NCI-H446 treated with DMSO at 0.1 percent for 48 hours (cell line): ENCODE results near the gene ANKRD34A.

Experiments used
- DNase-seq: peaks from one replicate; lab custom pipeline; 2025; lab: John Stamatoyannopoulos, UW

Gene ANKRD34A

DNA sequence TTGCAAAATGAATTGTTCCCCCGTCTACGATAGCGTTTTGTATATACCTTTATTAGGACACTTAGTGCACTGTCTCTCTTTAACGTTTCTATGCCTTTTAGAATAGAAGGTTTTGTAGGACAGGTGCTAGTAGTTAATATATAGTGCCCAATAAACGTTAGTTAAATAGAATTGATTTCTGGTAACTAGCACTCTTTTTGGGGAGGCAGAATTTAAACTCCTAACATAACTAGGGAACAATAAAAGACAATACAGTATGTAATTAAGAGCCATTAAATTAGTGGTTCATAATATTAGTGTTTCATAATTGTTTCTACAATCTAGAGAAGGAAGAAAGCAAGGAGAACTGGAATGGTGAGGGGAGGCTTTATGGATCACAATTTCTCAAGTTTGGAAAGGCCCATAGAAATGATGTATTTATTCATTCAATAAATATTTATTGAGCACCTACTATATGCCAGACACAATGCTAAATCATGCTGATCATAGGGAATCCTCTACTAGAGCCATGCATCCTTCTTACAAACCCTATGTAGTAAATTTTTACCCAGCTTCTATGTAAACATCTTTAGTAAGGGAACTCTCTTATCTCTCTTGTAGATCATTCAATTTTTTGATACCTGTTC lies 857 bp upstream of the ANKRD34A start:
- DNase-seq: no peak

DNA sequence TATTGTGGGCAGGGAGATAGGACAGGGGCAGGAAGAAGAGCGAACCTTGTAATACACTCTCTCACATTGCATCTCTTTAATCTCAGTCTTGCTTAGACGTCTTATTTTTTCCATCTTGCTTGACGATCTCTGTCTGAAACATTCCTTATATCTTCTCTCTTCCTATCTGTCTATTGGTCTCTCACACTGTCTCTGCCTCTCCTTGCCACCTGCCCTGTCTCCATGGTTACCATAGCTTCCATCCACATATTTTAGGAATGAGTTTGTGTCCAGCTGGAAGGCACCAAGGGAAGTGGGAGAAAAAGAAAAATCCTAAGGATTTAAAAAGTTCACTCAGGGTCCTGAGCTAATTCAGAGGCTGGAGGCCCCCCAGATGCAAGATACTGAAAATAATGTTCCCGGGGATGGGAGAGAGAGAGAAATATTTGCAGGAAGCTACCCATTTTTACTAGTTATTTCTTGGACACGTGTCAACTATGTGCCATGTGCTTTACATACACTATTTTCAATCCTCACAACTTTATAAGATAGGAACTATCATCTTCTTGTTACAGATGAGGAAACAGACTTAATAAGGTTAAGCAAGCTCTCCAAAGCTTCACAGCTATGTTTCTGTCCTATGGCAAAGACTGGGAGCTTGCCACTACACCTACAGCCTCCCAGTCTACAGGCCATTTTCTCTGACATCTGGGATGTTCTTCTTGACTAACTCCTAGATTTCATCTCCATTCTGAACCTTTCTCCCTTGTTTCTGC lies 933 bp downstream of the ANKRD34A start:
- DNase-seq: no peak

DNA sequence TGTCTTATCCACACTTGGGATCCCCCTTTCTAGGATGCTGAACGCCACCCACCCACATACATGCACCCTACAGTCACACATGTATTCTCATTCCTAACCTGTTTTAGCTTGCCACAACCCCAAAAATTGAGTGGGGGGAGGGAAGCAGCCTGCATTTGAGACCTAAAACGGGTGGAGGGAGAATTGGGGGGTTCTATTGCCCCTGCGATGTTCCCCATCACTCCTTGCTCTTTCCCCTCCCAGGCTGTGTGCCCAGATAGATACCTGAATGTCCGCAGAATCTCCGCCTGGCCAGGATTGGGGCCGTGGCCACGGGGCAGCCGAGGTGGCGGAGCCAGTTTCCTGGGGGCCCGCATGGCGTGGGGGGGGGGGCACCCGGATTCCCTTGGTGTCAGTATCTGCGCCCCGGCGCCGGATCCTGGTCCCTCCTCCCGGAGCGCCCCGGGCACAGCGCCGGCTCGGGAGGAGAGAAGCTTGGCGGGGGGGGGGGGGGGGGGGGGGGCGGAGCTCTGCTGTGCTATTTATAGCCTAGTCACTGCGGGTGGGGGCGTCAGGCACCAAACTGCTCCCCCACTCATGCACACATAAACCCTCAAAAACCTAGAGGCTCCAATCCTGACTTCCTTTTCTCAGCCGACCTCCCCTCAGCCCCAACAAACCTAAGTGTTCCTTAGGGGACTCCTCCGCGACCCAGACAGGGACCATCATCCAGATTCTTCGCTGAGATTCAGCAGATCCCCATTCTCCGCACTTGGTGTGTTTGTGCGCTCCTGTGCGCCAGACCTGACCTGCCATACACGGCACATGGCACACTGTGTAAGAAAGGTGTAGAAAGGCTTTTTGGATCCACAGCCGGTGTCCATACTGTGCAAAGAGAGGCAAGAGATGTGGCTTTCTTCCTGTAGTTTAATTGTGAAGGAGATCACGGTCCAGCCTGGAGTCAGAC lies 1.9 kb downstream of the ANKRD34A start:
- DNase-seq: no peak

DNA sequence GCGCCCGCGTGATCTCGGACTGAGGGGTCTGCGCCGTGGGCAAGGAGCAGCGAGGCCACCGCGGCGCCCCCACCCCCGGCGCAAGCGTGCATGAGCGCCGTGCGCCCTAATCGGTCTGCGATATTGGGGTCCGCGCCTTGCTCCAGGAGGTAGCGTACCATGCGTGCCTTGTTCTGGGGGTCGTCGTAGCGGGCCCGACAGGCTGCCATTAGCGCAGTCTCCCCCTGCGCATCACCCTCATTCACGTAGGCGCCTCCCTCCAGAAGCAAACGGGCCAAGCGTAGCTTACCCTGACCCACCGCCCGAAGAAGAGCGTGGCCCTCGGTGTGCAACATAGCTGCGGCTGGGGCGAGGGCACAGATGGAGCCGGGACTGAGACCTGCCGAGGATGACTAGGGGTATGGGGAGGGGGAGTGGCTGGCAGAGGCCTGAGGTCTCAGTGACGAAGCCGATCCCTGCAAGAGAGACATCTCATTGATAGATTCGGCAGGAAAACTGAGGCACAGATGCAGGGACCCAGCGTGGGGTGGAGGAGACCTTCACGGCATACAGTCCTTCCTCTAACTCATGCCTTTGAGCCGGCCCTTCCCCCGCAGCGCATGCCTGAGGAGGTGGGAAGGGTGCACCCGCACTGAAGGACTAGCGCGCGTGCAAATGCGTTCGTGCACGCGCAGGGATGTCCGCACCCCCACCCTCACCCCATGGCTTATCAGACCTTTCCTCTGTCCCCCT lies 2.8 kb downstream of the ANKRD34A start:
- DNase-seq: no peak

DNA sequence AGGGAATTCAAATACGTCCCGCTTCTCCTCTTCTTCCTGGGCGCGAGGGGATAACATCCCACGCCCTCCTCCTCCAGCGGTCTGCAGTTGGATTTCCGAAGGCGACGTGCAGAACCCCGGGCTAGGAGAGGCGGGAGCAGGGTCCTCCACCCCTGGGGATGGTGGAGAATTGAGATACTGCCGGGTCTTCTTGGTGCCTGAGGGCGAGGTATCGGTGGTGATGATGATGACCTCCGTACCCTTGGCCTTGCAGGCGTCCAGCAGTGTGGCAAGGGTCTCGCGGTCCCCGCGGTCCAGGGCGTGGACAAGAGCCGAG lies 3.3 kb downstream of the ANKRD34A start:
- DNase-seq: no peak

DNA sequence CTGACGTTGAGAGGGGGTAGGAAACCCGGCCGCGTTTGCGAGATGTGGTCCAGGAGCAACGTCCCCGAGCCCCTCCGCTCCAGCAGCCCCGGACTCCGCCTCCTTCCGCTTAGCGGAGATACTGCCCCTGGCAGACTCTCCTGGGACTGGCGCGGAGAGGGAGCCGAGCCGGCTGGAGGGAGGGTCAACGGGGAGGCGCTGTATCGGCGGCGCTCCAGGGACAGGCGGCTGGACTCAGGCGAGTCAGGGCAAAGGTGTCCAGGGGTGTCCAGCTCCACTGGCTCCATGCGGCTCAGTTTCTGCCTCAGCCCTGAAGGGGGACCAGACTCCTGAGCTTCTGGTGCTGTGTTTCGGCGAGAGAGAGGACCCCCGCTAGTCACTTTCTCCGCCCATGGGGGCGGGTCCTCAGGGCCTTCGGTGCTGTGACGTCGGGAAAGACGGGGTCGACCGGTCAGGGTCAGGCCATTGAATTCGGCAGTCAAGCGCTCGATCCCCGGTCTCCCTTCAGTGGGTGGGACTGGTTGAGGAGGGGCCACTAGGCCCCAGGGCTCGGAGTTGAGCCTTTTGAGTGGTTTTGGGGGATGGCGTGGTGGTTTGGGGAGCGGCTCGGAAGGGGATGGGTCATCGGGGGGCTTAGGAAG lies 3.8 kb downstream of the ANKRD34A start:
- no peak for DNase-seq

DNA sequence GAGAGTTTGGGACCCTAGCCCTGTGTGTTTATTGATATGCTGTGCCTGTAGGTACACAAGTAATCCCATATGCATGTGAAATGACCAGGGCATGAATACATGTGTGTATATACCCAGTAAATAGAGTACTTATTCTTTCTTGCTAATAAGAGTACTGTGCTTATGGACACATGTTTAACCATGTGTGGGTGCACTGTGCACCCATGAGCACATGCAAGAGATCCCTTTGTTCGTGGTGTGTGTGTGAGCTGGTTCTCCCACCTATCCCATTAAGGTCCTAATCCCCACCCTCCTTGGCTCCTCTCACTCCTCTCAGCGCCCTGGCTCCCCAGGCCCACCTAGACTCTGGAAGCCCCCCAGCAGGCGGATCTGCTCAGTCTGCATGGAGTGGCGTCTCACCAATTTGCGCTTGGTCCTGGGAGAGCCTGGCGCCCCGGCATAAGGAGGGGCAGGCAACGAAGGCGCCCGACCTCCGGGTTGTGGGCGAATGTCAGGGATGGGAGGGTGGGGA lies 4.4 kb downstream of the ANKRD34A start:
- no peak for DNase-seq

DNA sequence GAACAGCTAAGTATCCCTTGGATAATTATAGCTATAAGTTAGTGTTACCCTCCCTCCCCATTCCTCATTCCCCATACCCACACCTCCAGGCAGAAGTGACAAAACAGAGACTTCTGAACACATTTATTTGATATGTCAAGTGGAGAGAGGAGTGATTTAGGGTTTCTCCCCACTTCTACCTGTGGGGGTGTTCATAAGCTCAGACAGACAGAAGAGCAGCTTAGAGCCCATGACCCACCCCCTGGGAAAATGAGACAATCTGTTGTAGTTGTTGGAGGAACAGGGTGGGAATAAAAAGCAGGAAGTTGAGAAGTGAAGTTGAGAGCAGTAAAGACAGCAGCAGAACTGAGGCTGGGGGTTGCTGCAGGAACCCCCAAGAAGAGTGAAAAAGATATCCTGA lies 5.0 kb downstream of the ANKRD34A start:
- DNase-seq: no peak

DNA sequence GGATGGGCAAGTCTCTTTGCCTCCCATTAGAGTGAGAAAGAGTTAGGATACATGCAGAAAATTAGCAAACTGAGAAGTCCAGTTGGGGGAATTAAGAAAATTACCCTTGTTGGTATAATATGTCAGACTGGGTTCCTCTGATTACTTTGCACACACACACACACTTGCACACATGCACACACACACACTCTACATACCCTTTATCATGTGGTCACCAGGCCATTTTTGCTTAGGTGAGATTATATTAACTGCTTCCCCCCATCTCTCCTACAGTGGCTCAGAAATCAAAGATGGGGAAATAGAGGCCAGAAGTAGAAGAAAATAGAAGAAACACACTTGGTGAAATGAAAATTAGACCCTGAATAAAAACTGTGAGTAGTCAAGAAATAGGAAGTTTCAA lies 5.6 kb downstream of the ANKRD34A start:
- DNase-seq: no peak

DNA sequence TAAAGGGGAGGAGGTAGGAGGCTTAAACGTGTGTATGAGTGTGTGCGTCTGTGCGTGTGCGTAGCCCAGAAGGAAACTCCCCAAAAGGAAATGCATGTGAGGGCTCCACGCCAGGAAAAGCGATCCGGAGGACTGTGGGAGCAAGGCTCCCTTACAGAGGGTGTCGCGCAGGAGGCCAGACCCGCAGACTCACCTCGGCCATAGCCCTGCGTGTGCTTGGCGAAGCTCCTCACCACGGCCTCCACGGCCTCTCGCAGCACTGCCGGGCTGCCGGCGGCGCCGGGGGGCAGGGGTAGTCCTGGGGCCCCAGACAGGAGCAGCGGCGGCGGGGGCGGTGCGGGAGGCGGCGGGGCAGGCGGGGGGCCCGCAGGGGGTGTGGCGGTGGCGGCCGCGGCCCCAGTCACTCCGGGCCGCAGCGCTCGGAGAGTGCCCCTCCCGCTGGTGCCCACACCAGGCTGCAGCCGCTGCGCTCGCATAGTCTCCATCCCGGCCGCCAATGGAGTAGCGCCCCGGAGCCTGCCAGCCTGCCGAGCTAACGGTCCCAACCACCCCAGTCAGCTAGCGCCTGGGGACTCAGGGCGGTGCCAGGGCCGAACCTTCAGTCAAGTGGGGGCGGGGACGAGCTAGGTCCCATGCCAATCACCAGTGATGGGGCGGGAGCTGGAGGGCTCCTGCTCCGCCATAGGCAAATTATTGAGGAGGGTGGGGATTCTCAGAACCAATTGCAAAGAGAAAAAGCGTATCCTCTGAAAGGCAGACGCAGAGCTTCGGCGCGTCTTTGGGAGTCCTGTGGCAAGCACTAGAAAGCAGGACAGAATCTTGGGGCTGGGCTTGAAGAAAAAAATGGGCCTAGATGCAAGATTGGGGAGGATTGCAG lies 6.7 kb downstream of the ANKRD34A start, which contains the start of gene LIX1L:
Gene LIX1L (minus strand): TSS at position 575 of the 877 bp plus-strand sequence. CDS start 90 bp downstream, at position 485.
- DNase-seq: peak; percentile 93

DNA sequence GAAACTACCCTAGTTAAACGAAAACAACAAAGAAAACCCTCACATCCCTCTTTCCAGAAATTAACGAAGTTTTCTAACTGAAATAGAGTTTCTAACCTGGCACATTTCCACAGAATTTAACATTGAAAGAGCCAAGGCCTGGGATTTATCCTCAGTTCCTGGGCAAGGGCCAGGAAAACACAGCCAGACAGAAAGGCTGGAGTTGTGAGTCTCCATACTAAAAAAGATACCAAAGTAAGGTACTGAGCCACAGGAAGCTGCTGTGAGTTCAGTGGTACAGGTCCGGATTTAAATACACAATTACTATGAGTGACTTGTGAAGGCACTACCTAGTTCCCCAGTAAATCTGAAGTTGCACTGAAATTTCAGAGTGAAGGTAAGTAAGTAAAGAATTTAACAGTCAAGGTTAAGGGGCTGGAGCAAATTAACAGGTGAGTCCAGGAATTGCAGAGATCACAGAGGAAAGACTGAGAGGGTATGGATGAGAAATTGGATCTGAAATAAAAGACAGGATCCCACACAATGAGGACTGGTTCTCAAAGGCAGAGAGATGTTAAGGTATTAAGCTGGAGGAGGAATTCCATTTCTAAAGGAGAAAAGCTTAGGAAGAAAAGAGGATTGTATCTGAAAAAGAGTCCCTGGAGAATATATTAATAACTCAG lies 7.5 kb downstream of the ANKRD34A start:
- peak; percentile 21 for DNase-seq

DNA sequence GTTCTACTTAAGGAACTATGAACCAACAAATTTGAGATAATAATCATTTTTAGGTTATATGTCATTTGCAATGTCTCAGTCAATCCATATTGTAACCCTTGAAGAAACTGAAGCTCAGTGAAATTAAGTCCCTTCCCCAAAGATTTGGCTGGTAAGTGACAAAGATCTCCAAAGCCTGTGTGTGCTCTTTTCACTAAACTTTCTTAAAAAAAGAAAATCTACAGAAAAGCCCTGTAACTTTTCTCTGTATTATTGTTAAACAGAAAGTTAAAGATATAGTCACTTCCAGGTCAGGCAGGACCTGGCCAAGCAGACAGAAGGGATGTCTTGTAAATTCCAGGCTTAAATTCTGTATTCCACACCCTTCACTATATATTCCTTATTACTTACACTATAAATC lies 8.0 kb downstream of the ANKRD34A start:
- no peak for DNase-seq

DNA sequence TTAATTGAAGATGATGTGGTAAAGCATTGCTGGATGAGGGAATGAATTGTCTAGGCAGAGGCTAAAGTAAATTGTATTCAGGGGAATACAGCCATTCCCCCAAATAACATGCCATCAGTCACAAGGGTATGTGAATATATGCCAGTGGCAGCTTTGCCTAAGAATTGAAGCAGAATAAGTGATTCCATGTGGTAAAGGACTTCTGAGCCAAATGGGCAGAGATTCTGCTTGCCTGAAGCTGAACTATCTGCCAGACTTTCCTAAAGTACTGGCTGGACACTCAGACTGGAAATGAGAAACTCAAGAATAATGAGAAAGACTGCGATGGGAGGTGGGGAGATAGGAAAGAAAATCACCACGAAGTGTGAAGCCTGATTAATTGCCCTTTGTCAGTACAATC lies 8.9 kb downstream of the ANKRD34A start:
- DNase-seq: peak; percentile 45

DNA sequence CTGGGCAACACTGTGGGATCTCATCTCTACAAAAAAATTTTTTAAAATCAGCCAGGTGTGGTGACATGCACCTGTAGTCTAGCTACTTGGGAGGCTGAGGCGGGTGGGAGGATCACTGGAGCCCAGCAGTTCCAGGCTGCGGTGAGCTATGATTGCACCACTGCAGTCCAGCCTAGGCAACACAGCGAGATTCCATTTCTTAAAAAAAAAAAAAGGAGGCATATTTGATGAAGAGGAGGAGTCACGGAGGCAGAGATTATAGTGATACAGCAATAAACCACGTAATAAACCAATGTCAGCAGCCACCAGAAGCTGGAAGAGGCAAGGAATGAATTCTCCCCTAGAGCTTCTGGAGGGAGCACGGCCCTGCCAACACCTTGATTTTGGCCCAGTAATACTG lies 10.5 kb downstream of the ANKRD34A start:
- no peak for DNase-seq

DNA sequence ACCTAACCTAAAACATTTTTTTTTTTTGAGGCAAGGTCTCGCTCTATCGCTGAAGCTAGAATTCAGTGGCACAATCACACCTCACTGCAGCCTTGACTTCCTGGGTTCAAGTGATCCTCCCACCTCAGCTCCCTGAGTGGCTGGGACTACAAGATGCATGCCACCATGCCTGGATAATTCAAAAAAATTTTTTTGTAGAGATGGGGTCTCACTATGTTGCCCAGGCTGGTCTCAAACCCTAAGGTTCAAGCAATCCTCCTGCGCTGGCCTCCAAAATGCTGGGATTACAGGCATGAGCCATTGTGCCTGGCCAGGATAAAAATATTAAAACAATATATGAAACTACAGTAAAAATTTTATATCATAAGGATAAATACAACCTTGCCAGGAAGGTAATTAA lies 11.5 kb downstream of the ANKRD34A start:
- DNase-seq: no peak

DNA sequence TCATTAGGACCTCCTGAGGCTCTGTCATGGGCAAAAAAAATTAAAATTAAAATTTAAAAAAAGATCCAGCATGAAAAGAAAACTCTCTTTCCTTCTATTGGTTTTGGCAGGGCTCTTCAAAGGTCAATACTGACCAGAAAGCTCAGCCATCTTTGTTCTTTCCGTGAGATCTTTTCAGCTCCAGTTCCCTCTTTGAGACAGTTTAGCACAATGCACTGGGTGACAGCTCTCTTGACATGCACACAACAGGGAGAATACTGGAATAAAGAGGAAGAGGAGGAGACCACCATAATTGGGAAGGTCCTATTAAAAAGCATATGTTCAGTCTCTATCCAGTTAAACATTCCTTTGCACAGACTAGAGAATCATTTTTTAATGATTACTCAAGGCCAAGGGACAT lies 12.8 kb downstream of the ANKRD34A start:
- no peak for DNase-seq

DNA sequence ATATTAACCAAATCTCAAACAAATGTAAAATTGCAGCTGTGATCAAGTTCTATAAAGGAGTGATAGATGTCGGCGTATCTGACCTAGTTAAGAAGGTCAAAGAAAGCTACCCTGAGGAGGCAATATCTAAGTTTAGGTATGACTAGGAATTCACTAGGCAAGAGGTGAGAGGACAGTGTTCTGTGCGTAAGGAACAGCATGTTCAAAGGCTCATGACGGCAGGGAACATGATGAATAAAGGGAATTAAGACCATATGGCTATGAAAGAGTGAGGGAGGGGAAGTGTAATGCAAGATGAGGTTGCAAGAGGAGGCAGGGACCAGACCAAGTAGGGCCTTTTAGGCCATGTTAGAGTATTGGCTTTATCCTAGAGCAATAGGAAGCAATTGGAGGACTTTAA lies 15.2 kb downstream of the ANKRD34A start:
- DNase-seq: no peak

DNA sequence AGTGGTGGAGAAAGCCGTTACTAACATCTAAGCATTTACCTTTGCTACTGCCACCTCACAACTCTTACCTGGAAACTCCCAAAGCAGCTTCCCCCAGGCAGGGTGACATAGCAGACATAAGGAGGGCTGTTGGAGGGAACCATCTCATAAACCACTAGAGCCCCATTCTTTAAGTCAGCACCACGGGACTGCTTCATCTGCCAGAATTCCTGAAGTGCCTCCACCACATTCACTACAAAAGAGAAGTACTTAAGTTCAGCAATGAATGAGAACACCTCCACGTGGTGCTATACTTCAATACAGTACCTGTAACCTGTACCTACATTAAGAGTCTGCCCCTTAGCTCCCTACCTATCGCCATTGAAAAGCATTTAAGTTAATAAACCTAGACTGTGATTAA lies 16.8 kb downstream of the ANKRD34A start:
- DNase-seq: no peak

DNA sequence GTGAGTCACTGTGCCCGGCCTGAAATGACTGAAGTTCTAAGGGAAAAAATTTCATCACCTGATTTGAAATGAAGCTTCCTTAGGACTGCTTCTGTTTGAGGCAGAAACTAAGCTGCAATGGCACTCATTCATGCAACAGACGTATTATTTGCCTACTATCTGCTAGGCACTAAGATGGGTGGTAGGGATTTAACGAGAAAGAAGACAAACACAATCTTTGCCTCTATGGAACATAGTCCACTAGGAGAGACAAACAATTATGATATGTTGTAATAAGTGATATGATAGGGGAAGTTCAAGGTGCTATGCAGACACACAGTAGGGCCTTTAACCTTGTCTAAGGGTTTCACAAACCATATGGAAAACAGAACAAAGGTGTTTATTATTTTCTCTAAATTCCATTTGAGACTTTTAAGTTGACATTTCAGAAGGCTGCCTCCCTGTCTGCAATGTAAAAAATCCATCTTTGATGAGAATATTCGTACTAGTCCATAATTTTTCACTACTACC lies 17.8 kb downstream of the ANKRD34A start:
- no peak for DNase-seq

DNA sequence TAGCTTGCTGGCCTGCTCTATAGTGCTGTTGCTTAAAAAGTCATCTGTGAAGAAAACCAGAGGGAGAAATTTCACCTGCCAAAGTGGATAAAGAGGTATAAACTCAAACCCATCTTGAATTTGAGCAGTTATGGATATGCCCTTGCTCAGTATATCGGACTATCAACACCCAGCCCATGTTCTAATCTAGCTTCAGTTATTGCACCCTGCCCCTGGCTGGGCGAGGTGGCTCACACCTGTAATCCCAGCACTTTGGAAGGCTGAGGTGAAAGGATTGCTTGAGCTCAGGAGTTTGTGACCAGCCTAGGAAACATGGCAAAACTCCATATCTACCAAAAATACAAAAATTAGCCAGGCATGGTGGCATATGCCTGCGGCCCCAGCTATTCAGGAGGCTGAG lies 19.8 kb downstream of the ANKRD34A start:
- DNase-seq: no peak
